Dendritic cell treated with granulocyte-macrophage colony-stimulating factor and Interleukin-4, amounts not matched to agents 40 ng/mL and 50 ng/mL, for 4 days (primary cell): ENCODE results near the gene SLC2A10.
A peak's percentile ranks its signal among the peaks of the same experiment; 100 is the strongest.
"Not testable (repeated sequence)": the region's sequence is repeated elsewhere in the genome, so short reads cannot be mapped to it uniquely, and the experiment has no call there.

ENCODE experiments used
- H3K27ac Mint-ChIP-seq: one replicate; pipeline ENCODE4 v1.8.0; 2022; ENCODE audit warnings: mild to moderate bottlenecking, mixed read lengths
- H3K27me3 Mint-ChIP-seq: one replicate; pipeline ENCODE4 v1.8.0; 2022; ENCODE audit warnings: mild to moderate bottlenecking, mixed read lengths
- H3K36me3 Mint-ChIP-seq: one replicate; pipeline ENCODE4 v1.8.0; 2022; ENCODE audit warnings: low read depth, mixed read lengths
- H3K4me1 Mint-ChIP-seq: one replicate; pipeline ENCODE4 v1.8.0; 2022; ENCODE audit warnings: low read depth, mixed read lengths
- H3K4me3 Mint-ChIP-seq: one replicate; pipeline ENCODE4 v1.8.0; 2022; ENCODE audit warnings: mild to moderate bottlenecking, moderate library complexity, mixed read lengths
- H3K9me3 Mint-ChIP-seq: one replicate; pipeline ENCODE4 v1.8.0; 2022; ENCODE audit warnings: mixed read lengths
- intact Hi-C: fragments of 100-400 bp; cut with micrococcal nuclease; formaldehyde crosslinking; loops from one replicate; pipeline ENCODE4 v1.15.0; 2022

SLC2A10 gene

DNA sequence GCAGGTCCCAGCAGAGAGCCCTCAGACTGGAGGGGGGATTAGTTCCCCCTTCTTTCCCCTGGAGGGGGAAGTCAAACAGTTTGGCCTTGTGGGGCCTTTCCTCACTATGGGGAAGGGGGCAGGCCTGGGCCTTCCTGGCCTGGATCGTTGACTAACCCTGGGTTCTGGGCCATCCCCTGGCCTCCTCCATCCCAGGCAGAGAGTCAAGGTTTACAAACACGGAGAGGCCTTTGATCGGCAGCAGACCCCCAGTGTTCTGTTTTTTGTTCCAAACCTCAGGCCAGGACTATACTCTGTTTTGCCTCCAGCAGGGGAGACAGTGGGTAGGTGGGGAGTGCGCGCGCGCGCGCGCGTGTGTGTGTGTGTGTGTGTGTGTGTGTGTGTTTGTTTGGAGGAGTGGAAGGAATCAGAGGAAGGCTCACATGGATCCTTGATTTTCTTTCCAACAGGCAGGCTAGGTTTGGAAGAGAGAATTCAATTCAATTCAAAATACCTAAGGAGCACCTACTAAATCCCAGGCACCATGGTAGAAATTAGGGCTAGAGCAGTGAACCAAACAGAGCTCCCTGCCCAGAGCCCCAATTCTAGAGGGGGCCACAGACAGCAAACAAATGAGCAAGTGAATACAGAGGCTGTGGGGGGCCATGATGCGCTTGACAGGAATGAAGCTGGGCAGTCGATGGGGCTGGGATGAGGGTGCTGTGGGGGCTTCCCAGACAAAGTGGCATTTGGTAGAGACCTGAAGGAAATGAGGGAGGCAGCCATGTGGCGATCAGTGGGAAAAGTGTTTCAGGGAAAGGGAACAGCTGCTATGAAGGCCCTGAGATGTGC is 35.0 kb upstream of the SLC2A10 start:
- Mint-ChIP-seq H3K27me3 (peaks cover 3% of the 10 kb centered on the region), H3K4me3 (no peak overlapping the region), H3K27ac (no peak overlapping the region), H3K4me1 (no peaks in the 10 kb centered on the region), H3K9me3 (peaks cover 20% of the 10 kb centered on the region), H3K36me3 (no peaks in the 10 kb centered on the region)
- intact Hi-C loops = no loop called here

DNA sequence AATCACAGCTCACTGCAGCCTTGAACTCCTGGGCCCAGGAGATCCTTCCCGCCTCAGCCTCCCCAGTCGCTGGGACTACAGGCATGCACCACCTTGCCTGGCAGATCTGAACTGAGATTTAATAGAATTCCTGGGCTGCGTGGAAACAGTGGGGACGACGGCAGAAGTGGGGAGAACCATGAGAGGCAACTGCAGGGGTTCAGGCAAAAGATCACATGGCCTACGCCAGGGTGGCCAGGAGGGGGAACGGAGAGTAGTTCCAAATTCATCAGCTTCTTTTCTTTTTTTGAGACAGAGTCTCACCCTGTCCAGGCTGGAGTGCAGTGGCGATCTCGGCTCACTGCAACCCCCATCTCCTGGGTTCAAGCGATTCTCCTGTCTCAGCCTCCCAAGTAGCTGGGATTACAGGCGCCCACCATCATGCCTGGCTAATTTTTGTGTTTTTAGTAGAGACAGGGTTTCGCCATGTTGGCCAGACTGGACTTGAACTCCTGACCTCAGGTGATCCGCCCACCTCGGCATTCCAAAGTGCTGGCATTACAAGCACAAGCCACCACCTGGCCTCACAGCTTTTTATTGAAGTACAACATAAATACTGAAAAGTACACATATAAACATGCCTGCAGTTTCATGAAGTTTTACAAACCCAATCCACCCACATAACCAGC is 32.7 kb upstream of the SLC2A10 start:
- intact Hi-C loops, H3K4me3 Mint-ChIP-seq, H3K27ac Mint-ChIP-seq, H3K27me3 Mint-ChIP-seq, H3K9me3 Mint-ChIP-seq: not testable (repeated sequence)
- Mint-ChIP-seq H3K4me1 (peaks cover 10% of the 10 kb centered on the region), H3K36me3 (peaks cover 13% of the 10 kb centered on the region)

DNA sequence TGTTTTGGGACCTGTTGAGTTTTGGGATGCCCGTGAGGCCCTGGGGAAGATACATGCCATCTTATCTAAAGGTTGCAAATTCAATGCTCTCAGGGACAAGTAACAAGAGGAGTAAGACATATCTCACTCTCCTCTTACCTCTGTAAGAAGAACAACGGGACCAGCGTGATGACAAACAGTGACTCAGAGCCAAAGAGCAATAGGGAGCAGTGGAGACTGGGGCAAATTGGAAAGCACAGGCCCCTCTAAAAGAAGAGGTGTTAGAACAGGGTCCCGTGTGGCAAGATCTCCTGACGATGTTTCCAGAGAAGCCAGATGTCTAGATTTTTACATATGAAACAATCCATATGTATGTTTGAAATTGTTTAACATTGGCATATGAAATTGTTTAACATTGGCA is 31.8 kb upstream of the SLC2A10 start:
- H3K4me3 Mint-ChIP-seq = no peak overlapping the region

DNA sequence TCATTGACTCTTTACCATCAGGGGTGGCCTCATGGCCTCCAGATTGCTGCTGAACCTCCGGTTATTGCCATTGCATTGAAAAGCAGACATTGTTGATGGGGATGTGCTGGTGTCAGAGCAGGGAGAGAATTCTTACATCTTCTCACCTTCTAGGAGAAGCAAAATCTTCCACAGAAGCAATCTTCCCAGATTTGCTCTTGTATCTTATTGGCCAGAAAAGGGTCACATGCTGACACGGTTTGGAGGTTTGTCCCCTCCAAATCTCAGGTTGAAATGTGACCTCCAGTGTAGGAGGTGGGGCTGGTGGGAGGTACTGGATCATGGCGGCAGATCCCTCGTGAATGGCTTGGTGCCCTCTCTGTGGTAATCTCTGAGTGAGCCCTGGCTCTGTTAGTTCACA is 30.9 kb upstream of the SLC2A10 start:
- intact Hi-C loops = no loop called here
- Mint-ChIP-seq H3K36me3 (peaks cover 14% of the 10 kb centered on the region), H3K27me3 (peaks cover 1% of the 10 kb centered on the region), H3K4me1 (peaks cover 22% of the 10 kb centered on the region), H3K9me3 (no peaks in the 10 kb centered on the region), H3K27ac (no peak overlapping the region), H3K4me3 (no peak overlapping the region)

More for the DNA sequence above, 31.8 kb upstream of the SLC2A10 start:
- Mint-ChIP-seq H3K27ac (no peak overlapping the region), H3K36me3 (peaks cover 13% of the 10 kb centered on the region), H3K4me1 (peaks cover 13% of the 10 kb centered on the region), H3K9me3 (no peaks in the 10 kb centered on the region), H3K27me3 (peaks cover 4% of the 10 kb centered on the region)
- intact Hi-C loops = no loop called here

DNA sequence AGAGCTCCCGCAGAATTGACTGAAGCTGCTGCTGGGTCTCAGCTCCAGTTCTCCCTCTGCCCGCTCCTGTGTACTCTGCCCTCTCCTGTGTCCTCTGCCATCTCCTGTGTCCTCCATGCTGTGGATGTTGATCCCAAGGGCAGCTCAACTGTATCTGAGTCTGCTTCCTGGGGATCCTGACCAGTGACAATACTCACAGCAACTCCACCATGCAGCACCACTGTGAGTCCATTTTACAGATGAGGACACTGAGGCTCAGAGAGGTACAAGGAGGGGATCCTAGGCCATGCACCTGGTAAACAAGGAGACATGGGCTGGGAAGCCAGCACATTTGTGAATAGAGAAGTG is 28.8 kb upstream of the SLC2A10 start:
- intact Hi-C loops = loop anchor here (1.0 to 2.0 kb wide), 2 partner anchors 44 to 159 kb away; no protein-coding TSS in a partner anchor
- peaks cover 32% of the 10 kb centered on the region for H3K36me3 Mint-ChIP-seq
- no peak overlapping the region for H3K27ac Mint-ChIP-seq
- H3K4me3 Mint-ChIP-seq = no peak overlapping the region
- H3K27me3 Mint-ChIP-seq = peaks cover 1% of the 10 kb centered on the region
- H3K4me1 Mint-ChIP-seq = peaks cover 38% of the 10 kb centered on the region
- no peaks in the 10 kb centered on the region for H3K9me3 Mint-ChIP-seq

DNA sequence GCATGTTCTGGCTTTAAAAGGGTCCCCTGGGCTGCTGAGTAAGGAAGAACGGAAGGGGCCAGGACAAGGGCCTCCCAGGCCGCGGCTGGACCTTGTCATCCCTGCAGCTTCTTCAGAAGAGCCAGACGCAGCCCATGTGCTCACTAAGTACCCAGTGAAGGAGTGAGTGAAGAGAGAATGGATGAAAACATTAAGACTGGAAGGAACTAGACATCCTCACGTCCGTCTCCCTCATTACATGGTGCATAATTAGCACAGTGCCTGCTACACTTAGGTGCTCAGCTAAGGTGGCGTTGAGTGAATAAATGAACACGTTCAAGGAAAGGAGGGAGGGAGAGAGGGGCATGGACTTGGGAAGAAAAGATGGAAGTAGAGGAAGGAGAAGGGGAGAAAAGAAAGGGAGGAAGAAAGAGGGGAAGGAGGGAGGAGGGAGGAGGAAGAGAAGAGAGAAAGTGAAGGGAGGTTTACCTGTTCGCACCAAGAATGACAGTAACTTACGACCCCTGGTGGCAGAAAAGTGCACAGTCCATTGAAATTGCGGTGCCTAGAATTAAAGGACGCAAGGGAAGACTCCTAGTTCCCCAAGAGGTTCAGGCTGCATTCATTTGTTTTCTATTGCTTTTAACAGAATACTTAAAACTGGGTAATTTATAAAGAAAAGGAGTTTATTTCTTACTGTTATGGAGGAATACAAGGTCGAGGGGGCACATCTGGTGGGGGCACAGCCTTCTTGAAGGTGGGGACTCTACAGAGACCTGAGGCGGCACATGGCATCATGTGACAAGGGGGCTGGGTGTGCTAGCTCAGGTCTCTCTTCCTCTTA is 28.2 kb upstream of the SLC2A10 start:
- Mint-ChIP-seq H3K27ac (no peak overlapping the region), H3K4me1 (peaks cover 38% of the 10 kb centered on the region), H3K36me3 (peaks cover 38% of the 10 kb centered on the region), H3K9me3 (no peaks in the 10 kb centered on the region), H3K4me3 (no peak overlapping the region), H3K27me3 (peaks cover 1% of the 10 kb centered on the region)
- intact Hi-C loops = loop anchor here (1.0 to 2.0 kb wide), 2 partner anchors 44 to 160 kb away; no protein-coding TSS in a partner anchor

DNA sequence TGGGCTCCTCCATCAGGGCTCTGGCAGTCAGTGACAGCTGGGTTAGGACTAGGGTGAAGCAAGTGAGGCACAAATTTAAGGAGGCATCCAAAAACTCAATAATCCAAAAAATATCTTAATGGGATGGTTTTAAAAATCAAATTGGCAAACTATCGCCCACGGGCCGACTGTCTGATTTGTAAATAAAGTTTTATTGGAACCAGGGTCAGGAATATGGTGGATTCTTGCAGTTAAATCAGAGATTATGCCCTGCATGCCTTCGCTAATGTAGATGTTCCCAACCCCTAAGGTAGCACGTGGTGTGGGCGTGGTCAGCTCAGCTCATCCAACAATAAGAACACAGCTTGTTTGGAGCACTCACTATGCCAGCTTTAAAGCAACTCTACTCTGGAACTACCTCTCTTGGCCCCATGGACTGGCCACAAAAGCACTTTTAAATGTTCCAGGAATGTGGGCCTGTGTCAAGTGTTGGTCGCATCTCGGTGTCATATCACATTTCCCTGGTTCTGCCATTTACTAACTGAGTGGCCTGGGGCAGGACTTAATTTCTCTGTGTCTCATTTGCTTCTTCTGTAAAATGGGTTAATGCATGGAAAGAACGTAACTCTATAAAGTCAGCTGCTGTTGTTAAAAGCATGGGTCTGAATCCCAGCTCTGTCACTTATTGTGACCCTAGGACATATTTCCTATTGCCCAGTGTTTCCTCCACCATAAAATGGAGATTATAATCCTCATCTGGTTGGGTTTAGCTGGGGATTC is 27.2 kb upstream of the SLC2A10 start:
- peaks cover 45% of the 10 kb centered on the region for H3K36me3 Mint-ChIP-seq
- H3K27me3 Mint-ChIP-seq = peaks cover 1% of the 10 kb centered on the region
- no peaks in the 10 kb centered on the region for H3K9me3 Mint-ChIP-seq
- intact Hi-C loops = no loop called here
- H3K4me3 Mint-ChIP-seq = no peak overlapping the region
- no peak overlapping the region for H3K27ac Mint-ChIP-seq
- peaks cover 48% of the 10 kb centered on the region for H3K4me1 Mint-ChIP-seq

DNA sequence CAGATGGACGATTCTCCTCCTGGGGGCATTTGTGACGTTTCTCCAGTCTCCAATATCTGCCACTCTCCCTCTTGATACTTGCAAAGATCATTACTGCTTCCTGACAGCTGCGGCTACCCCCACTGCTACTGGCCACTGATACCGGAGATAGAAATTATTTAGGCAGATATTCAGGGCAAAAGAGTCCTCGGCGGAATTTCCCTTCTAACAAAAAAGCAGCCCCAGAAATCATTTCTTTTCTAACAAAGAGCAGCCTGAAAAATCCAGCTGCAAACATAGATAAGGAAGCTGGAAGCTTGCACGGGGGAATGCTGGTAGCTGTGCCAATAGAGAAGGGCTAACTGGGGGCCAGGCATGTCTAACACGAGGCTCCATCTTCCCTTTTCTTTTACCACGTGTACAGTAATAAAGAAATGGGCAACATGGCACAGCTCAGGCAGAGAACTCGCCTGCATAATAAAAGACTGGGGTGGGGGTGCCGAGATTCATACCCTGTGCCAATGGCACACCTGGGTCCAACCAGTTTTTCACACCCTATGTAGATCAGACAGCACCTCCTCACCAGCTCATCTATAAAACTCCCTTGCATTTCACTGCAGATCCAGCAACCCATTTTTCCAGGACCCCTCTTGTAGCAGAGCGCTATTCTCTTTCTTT is 26.3 kb upstream of the SLC2A10 start:
- H3K9me3 Mint-ChIP-seq = no peaks in the 10 kb centered on the region
- H3K4me3 Mint-ChIP-seq = peak overlapping the region; percentile 46
- peaks cover 57% of the 10 kb centered on the region for H3K4me1 Mint-ChIP-seq
- intact Hi-C loops = no loop called here
- peaks cover 45% of the 10 kb centered on the region for H3K36me3 Mint-ChIP-seq
- peak overlapping the region; percentile 63 for H3K27ac Mint-ChIP-seq
- H3K27me3 Mint-ChIP-seq = peaks cover 1% of the 10 kb centered on the region

DNA sequence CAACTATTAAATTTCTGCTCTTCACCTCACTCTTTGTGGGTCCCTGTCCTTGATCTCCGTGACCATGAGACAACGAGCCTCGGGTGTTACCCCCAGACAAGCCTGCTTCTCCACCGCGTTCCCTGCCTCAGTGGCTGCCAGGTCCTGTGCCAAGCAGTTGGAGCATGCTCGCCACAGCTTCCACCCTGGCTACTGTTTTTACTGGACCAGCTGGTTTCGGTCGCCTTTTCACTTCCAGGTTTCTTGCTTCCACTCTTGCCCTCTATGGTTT is 25.8 kb upstream of the SLC2A10 start:
- Mint-ChIP-seq H3K36me3 (peaks cover 46% of the 10 kb centered on the region), H3K4me1 (peaks cover 60% of the 10 kb centered on the region), H3K27ac (peak overlapping the region; percentile 63), H3K9me3 (no peaks in the 10 kb centered on the region), H3K4me3 (peak overlapping the region; percentile 46), H3K27me3 (peaks cover 1% of the 10 kb centered on the region)
- intact Hi-C loops = no loop called here

DNA sequence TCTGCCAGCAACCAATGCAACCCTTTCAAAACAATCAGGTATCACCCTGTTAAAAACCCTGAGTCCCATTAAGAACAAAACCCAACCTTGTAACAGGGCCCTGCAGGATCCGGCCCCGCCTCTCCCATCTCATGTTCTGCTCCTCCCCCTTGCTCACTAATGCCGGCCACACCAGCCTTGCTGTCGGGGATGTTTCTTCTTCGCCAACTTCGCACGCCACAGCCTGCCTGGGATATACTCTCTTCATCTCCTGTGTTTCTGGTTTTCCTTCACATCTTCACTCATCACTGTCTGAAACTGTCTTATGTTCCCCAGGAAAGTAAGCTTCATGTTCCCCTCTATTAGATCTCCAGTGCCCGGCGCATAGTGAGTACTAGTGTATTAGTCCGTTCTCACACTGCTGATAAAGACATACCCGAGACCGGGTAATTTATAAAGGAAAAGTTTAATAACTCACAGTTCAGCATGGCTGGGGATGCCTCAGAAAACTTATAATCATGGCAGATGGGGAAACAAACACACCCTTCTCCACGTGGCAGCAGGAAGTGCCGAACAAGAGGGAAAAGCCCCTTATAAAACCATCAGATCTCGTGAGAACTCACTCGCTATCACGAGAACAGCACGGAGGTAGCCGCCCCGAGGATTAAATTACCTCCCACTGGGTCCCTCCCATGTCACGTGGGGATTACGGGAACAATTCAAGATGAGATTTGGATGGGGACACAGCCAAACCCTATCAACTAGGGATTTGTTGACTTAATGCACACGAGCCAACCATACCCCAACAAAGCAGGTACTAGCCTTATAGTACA is 25.3 kb upstream of the SLC2A10 start:
- intact Hi-C loops = no loop called here
- H3K36me3 Mint-ChIP-seq = peaks cover 52% of the 10 kb centered on the region
- H3K4me3 Mint-ChIP-seq = peak overlapping the region; percentile 46
- H3K9me3 Mint-ChIP-seq = no peaks in the 10 kb centered on the region
- peaks cover 60% of the 10 kb centered on the region for H3K4me1 Mint-ChIP-seq
- peak overlapping the region; percentile 63 for H3K27ac Mint-ChIP-seq
- H3K27me3 Mint-ChIP-seq = peaks cover 1% of the 10 kb centered on the region

DNA sequence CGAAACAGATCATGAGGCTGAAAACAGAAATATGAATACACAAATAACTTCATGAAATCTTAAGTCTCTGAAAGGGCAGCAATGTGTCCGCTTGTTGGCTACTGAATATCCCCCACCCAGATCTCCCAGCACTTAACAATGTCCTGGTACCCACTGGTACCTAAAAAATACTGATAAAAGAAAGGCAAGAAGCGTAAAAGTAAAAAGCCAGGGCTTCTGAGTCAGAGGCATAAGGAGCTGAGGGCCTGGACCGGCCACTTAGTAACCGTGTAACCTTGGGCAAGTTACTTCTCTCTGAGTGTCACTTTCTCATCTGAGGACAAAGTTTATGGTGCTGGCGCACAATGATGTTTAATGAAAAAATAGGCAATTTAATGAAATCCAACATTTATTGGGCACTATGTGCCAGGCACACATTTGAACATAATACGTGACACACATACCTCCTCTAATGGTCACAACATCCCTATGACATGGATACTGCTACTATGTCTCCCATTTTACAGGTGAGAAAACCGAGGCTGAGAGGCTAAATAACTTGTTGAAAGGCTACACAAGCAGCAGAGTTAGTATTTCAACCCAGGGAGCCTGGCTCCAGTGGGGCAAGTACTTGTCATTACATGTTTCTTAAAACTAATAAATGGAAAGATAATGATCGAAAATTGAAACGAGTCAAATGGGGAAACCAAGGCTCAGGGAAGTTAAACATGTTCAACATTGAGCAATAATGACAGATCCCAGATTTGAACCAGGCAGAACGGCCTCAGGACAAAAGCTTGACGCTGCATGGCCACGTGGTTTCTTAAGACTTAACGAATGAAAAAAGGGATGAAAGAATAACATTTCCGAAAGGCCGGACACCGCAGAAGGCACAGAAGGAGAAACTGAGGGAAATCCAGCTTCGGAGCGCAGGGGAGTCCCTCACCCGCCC is 21.0 kb upstream of the SLC2A10 start:
- Mint-ChIP-seq H3K9me3 (no peaks in the 10 kb centered on the region), H3K4me1 (peaks cover 54% of the 10 kb centered on the region), H3K36me3 (peaks cover 41% of the 10 kb centered on the region), H3K27me3 (no peaks in the 10 kb centered on the region), H3K4me3 (peak overlapping the region; percentile 85), H3K27ac (peak overlapping the region; percentile 93)
- intact Hi-C loops = no loop called here
